Panc1 (cell line): ENCODE data around the gene GRID1. TPM values are rescaled to one million over a fixed set of nuclear protein-coding genes. Genes with fewer than 3 reads are reported as not detected.

Source experiments
- ATAC-seq: fragments of 200-7000 bp; cut with Tn5 transposase; 2 replicates; pipeline ENCODE4 v1.9.1; 2020; ENCODE audit warnings: mild to moderate bottlenecking, moderate library complexity
- BruUV-seq: library from RNA; stranded (reverse); fragments of 400-500 nt; replicated peaks from 2 replicates; lab custom pipeline; 2021; lab: Mats Ljungman, UMichigan
- CTCF ChIA-PET: fragments of 300-600 bp; sonication (Branson Sonifier 250); formaldehyde crosslinking; loops from one replicate; lab custom pipeline; 2022; ENCODE audit warnings: antibody characterized with exemption; lab: Charles Lee
- POLR2A ChIA-PET: fragments of 300-600 bp; sonication (Branson Sonifier 250); formaldehyde crosslinking; loops from one replicate; lab custom pipeline; 2022; ENCODE audit warnings: antibody characterized with exemption; lab: Charles Lee
- DNase-seq: peaks from one replicate; pipeline ENCODE4 v3.0.0-alpha.2; 2010; ENCODE audit warnings: low read depth, low spot score
- H3K27ac ChIP-seq: 2 replicates; pipeline ENCODE4 v1.5.1; 2011; ENCODE audit warnings: mild to moderate bottlenecking, low read length, inconsistent platforms
- H3K27me3 ChIP-seq: fragments of 200-500 bp; sonication (Bioruptor generic); 2 replicates; pipeline ENCODE4 v1.6.0; 2014; ENCODE audit warnings: low read length, inconsistent platforms; ENCODE audit not compliant: control insufficient read depth, insufficient read depth
- H3K36me3 ChIP-seq: fragments of 200-500 bp; sonication (Bioruptor generic); 2 replicates; pipeline ENCODE4 v1.5.1; 2014; ENCODE audit warnings: inconsistent platforms, mild to moderate bottlenecking, low read length, moderate library complexity; ENCODE audit not compliant: control insufficient read depth, insufficient read depth
- H3K4me1 ChIP-seq: 2 replicates; pipeline ENCODE4 v1.5.1; 2011; ENCODE audit warnings: inconsistent platforms, mild to moderate bottlenecking, low read length, moderate library complexity; ENCODE audit not compliant: control insufficient read depth, insufficient read depth
- H3K4me3 ChIP-seq, 2 experiments: 2 replicates each; pipeline ENCODE4 v1.5.1; 2011 to 2012; ENCODE audit warnings: low read depth in 2 of 2, low read length in 2 of 2, mild to moderate bottlenecking in 2 of 2, inconsistent platforms in 1 of 2, moderate library complexity in 1 of 2
- H3K9me3 ChIP-seq: fragments of 200-500 bp; sonication (Bioruptor generic); 2 replicates; pipeline ENCODE4 v1.5.1; 2014; ENCODE audit warnings: low read depth, mild to moderate bottlenecking, inconsistent platforms, low read length, moderate library complexity; ENCODE audit not compliant: control insufficient read depth, insufficient read depth
- CTCF ChIP-seq: fragments of 450-650 bp; IDR thresholded peaks from 2 replicates; pipeline ENCODE4 v1.5.1; 2017; ENCODE audit warnings: mild to moderate bottlenecking
- POLR2AphosphoS5 ChIP-seq: IDR thresholded peaks from 2 replicates; pipeline ENCODE4 v1.6.1; 2012; ENCODE audit warnings: mild to moderate bottlenecking, low read depth, low read length, moderate library complexity
- REST ChIP-seq, 2 experiments: IDR thresholded peaks; 2 replicates each; pipeline ENCODE4 v1.6.1; 2011 to 2012; ENCODE audit warnings: low read depth in 2 of 2, control low read depth in 1 of 2, low read length in 1 of 2, mild to moderate bottlenecking in 1 of 2, moderate library complexity in 1 of 2; ENCODE audit not compliant: insufficient read depth in 1 of 2
- SIN3A ChIP-seq: IDR thresholded peaks from 2 replicates; pipeline ENCODE4 v1.6.1; 2012; ENCODE audit warnings: low read depth, mild to moderate bottlenecking, low read length, moderate library complexity, borderline replicate concordance; ENCODE audit not compliant: insufficient read depth
- TCF7L2 ChIP-seq: IDR thresholded peaks from 2 replicates; pipeline ENCODE4 v1.6.1; 2011; ENCODE audit warnings: mild to moderate bottlenecking, low read depth, low read length, inconsistent platforms
- in situ Hi-C: cut with HindIII; loops from 2 replicates; pipeline ENCODE4 v1.10.0; 2016; ENCODE audit warnings: low sequenced_read_pairs, low pct_unique_long_range_greater_than_20kb
- intact Hi-C: fragments of 100-400 bp; cut with micrococcal nuclease; formaldehyde crosslinking; loops from one replicate; pipeline ENCODE4 v1.10.0; 2022; ENCODE audit not compliant: unreplicated experiment
- total RNA-seq: library from RNA; stranded (reverse); gene quantifications from one replicate; pipeline ENCODE4 v1.2.1, GENCODE V29; 2021; ENCODE audit not compliant: unreplicated experiment

GRID1 gene
- total RNA-seq, 1 experiment from 2014 or later: 2.3 TPM

- Histone ChIP-seq H3K27ac (no peak overlapping the region), H3K36me3 (no peaks in the 10 kb centered on the region), H3K9me3 (no peaks in the 10 kb centered on the region), H3K4me3 (no peak overlapping the region), H3K27me3 (no peaks in the 10 kb centered on the region), H3K4me1 (no peaks in the 10 kb centered on the region)
- TF ChIP-seq REST (IDR thresholded peaks at IDR 0.05; ENCODE audit: insufficient read depth in 1 of 2, low read depth in 2 of 2, low read length in 1 of 2): no peak
- no peak for TF ChIP-seq CTCF
- no peak for TF ChIP-seq SIN3A
- TF ChIP-seq POLR2AphosphoS5: no peak
- TF ChIP-seq TCF7L2: no peak
- POLR2A ChIA-PET: no interaction called here
- intact Hi-C loops (no loop called here), in situ Hi-C loops (no loop called here)
- CTCF ChIA-PET: no interaction called here
- BruUV-seq: no TSS peak
- DNase-seq (no peak), ATAC-seq (no peak)
Observed at GRCh38 chr10:85682621-85683020, 684.0 kb downstream of the GRID1 start.

- Histone ChIP-seq H3K27ac (no peak overlapping the region), H3K4me1 (no peaks in the 10 kb centered on the region), H3K27me3 (no peaks in the 10 kb centered on the region), H3K9me3 (no peaks in the 10 kb centered on the region), H3K4me3 (no peak overlapping the region), H3K36me3 (no peaks in the 10 kb centered on the region)
- ATAC-seq (no peak), DNase-seq (no peak)
- ChIA-PET POLR2A (no interaction called here), CTCF (no interaction called here)
- intact Hi-C loops (no loop called here), in situ Hi-C loops (no loop called here)
- no peak for TF ChIP-seq SIN3A
- no peak for TF ChIP-seq REST (IDR thresholded peaks at IDR 0.05; ENCODE audit: insufficient read depth in 1 of 2, low read depth in 2 of 2, low read length in 1 of 2)
- no peak for TF ChIP-seq TCF7L2
- no TSS peak for BruUV-seq
Observed at GRCh38 chr10:85679710-85680109, 686.9 kb downstream of the GRID1 start.
